Astrocyte of the hippocampus (primary cell): Measurements from ENCODE around the gene FGF14.
A peak's percentile ranks its signal among the peaks of the same experiment; 100 is the strongest.

Experiments used
- DNase-seq: peaks from one replicate; pipeline ENCODE4 v3.0.0; 2011; ENCODE audit warnings: low read depth, low spot score

The FGF14 gene

DNA sequence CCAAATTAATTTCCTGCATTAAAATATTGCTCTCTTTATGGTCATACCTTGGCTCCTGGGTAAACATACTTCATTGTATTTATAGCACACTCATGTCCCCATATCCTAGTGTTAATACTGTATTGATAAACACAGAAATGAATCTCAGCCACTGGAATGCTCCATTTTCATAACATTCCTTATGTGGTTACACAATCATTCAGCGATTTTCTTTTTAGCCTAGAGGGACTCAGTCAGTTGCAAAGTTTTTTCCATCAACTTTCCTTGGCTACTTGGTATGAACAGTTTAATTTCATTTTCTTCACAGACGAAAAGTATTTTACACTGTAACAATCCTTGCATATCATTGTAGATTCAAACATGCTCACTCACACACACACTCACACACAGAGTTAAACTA is 471.5 kb downstream of the FGF14 start:
- DNase-seq: no peak

DNA sequence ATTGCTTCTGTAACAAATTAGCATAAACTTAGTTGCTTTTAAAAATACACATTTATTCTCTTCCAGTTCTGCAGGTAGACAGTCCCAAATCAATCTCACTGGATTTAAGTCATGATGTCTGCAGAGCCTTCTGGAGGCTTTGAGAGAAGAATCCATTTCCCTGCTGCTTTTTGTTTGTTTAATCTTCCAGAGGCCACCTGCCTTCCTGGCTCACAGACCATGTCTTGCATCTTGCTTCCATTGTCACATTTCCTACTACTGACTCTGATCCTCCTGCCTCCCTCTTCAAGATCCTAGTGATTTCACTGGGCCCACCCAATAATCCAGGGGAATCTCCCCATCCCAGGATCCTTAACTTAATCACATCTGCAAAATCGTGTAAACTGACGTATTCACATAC is 476.1 kb downstream of the FGF14 start:
- no peak for DNase-seq

DNA sequence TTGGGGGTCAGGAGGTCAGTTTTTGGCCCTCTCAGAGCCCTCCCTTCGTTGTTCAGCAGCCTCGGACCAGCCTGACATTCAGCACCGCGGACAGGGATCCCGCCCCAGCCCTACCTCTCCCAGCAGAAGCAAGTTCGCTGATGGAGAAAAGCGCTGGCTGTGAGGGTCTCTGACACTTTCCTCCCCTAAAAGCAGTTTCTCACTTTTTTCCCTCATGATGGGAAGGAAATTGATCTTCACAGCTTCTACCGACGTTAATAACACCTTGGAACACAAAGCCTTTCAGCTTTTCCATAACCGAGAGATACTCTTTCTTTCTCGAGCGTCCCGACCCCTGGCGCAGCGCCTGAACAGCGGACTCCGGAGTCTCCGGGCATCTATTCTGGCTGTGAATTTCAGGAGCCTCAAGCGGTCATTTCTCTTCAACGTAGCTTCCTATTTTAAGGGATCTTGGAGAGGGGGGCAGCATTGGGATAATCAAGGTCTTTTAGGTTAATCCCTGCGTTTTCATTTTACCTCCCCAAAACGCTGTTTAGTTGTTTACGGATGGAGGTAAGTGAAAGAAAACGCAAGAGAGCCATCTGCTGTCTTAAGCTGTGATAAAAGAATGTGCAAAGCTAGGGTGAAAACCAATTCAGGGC is 482.2 kb downstream of the FGF14 start:
- peak; percentile 83 for DNase-seq

DNA sequence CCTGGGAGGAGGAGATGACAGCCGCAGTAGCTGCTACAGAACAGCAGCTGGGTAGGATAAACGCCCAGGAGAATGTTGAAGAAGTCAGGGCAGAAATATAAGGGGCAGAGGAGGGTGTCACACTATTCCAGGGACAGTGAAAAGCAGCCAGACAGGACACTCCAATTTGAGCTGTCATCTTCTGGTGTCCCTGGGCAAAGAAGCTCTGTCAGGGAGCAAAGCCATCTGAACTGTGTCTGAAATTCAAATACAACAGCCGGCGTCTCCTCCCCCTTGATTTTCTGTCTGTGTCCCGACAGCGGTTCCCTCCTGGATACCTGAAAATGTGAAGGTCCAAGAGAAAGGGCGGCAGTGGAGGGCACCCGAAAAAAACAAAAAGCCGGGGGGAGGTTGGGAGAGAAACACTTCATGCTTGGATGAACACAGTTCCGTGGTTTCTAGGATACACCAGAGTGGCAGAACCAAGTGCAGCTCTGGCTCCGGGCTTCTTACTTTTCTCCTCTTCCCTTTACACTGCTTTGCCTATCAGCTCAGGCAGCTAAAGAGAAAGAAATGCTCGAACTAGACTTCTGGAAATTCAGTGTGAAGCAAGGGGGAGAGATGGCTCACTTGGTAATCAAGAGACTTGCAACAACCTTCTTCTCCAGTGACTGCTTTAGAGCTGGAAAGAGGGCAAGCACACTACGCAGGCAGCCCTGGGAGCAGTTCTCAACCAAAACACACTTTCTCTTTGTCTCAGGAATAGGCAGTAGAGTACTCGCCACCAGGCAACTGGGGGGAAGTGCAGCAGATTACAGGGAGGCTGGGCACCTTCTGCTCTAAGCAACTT is 483.8 kb downstream of the FGF14 start:
- no peak for DNase-seq

DNA sequence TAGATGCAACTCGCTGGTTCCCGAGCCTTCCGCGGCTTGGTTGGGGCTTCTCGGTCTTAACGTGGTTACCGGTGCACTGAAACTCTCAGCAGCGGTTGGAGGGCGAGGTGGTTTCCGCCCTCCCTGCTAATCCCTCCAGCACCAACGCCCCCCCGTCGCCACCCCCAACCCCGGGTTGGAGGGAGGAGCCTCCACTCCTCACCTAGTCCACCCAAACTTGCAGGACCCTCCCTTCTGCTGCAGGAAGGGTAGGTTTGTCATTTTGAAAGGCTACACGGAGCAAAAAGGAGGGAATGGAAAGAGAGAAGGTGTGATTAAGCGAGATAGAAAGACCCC is 484.4 kb downstream of the FGF14 start:
- no peak for DNase-seq

DNA sequence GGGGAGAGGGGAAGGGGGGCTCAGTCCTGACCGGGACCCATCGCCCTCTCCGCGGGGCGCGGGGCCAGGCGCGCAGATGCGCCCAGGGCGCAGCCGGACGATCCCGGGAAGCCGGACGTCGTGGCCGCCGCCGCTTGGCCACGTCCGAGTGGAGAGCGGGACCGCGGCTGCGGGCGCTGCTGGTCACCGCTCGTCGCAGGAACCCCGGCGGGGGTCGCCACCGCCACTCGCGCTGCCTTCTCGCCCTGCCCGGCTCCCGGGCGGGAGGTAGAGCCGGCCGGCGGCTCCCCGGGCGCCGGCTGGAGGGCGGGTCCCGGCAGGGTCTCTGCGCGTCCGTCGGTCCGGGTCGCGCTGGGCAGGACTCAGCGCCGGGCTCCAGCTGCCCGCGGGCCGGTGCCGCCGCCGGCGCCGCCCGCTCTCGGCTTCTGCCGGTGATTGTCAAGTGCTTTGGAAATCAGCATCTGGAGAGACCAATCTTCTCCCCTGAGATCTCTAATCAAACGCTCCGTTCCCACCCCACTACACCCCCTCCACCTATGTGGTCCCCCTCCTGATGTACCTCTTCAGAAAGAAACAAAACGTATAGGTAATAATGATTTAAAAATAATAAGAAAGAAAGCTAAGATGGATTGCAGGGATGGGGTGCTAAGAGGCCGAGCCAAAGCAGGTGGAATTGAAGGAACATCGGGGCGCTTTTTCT is 484.9 kb downstream of the FGF14 start:
- DNase-seq: peak; percentile 33

DNA sequence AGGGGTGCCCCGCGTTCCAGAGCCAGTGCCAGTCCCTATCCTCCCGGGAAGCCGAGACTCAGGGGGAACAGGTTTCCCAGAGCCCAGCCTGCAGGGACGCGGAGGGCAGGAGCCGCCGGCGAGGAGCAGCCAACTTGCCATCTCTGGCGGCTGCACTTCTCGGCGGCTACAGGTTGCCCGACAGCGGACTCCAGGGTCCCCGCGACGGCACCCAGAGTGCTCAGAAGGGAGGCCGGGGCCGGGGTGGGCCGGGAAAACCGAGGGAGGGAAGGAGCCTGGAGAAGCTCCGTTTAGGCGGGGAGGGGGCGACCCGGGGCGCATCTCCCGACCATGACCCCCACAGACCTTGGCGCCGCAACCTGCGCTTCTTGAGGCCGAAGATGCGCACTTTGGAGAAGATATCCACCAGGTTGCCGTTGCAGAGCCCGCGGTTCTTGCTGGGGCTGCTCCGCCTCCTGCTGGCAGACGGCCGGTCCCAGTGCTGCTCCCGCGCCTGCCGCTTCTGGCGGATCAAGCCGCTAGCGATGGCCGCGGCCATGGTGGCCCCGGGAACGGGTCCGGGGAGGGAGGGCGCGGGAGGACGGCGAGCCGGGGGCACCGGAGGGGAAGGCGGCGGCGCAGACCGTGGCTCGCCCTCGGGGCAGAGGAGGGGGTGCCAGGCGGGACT is 485.6 kb downstream of the FGF14 start:
- peak; percentile 69 for DNase-seq

DNA sequence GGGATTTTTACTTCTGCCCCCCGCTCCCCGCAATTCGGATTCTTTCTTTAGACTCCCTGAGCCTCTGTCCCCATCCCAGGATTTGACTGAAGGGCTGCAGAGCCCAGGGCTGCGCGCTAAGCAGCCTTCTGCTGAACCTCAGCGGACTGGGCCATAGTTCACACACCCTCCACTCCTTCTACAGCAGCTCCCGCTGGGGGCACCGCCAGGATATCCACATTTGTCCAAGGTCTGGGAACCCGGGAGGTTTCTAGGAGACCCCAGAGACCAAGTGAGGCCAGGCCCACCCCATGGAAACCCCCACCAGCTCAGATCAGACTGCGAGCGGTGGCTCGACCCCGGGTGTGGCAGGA is 486.1 kb downstream of the FGF14 start:
- peak; percentile 1 for DNase-seq

DNA sequence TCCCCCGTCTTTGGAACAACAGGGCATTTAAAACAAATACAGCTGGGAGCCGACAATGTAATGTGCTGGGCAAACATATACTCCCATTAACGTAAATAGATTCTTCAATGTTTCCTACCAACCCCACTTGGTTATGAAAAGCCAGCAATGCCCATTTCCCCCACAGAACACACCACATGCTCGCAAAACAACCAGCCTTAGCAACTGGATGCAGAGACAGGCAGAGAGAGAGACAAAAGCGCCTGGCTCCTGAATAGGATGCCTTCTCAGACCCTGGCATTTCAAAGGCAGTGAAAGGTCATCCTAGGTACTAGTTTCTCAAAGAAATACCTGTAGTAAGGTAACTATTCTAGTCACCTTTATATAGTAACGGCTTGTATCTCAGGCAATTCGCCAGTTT is 486.5 kb downstream of the FGF14 start:
- DNase-seq: no peak

DNA sequence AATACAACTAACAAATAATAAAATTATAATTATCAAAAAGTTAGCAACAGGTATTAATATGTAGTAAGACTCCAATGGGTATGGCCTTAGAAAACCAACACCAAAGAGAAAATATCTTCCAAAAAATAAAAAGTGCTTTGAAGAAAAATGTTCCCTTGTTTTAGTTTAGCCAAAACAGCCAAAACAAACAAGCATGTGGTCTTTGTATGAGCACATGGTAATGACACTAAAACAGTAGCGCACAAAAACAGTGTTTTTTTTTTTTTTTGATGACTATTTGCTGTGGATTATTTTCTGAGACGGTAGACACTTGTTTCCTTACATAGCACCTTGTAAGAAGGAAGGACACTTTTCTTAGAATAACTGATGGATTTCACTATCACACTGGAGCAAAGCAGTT is 490.1 kb downstream of the FGF14 start:
- no peak for DNase-seq

DNA sequence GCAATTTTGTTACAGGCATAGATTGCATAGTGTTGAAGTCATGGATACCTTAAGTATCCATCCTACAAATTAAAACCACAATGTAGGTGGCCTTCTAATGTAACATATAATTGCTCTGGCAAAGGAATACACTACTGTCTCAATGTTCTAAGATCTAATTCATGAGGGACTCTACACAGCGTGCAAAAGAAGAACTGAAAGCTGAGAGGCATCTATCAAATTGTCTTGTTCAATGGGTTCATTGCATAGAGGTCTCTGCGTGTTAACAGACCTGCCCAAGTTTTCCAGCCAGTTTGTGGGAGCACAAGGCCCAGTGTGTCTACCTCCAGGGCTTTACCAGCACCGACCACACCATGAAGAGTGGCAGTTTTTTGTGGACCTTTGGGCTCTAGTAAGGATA is 498.0 kb downstream of the FGF14 start:
- no peak for DNase-seq

DNA sequence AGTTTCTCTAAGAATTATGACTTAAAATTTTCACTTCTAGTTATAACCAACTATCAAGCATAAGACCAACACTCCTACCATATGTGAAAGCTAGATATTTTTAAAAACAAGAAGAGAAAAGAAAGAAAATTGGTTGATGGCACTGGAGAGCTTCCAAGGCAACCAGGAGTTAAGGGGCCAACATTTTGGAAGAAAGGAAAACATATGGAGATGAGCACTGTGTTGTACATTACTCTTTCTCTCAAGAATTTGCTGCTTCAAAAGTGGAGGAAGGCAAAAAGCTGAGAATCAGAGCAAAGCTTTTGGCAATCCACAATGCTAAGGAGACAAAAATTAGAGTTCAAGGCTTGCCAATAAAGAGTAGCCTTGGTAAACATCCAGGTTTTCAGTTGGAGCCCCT is 503.2 kb downstream of the FGF14 start:
- DNase-seq: no peak

DNA sequence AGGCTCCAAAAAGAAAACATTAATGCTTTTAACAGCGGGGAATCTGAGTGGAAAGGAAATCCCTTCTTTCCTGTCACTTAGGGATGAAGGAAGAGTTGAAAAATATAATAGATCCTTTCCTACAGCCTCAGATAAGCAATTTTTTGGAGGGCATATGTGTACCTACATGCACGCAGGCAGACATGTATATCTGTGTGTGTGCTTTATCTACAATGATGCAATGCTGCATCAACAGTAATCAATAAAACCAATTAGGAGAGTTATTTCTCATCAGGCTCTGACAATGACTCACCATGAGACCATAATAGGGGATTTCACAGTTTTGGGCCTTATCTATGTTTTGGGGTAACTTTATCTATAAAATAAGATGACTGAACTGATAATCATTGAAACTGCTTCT is 505.3 kb downstream of the FGF14 start:
- no peak for DNase-seq

DNA sequence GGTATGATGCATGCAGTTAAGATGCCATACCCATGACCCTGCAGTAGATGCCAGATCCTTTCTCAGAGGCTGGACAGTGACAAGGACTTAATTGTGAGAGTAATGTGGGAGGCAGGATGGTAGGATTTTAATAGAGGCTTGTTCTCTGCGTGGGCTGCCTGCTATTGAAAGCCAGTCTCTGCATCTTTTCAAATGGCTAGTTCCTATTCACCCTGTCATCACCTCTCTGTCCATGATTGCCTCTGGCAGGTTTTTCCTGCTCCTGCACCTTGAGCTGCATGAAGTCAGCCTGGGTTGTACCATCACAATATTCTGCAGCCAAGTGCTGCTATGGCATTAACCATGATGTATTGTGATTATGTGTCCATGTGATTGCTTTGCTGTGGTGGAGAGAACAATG is 508.8 kb downstream of the FGF14 start:
- DNase-seq: no peak

DNA sequence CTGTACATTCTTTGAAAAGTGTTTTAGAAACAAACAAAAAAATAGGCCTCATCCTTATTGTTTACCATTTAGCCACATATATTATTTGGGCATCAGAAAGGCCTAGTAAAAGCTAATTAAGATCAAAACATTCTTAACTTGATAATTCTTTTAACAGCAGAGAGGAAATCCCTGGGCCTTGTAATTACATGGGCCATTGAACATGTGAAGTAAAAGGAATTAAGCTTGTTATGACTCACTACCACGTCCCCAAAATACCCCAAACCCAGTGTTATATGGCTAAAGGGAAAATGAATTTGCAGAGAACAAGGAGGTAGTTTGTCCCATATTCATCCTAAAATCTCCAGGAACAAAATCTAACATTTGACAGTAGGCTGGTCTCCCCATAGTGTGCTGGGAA is 509.6 kb downstream of the FGF14 start:
- DNase-seq: peak; percentile 27

DNA sequence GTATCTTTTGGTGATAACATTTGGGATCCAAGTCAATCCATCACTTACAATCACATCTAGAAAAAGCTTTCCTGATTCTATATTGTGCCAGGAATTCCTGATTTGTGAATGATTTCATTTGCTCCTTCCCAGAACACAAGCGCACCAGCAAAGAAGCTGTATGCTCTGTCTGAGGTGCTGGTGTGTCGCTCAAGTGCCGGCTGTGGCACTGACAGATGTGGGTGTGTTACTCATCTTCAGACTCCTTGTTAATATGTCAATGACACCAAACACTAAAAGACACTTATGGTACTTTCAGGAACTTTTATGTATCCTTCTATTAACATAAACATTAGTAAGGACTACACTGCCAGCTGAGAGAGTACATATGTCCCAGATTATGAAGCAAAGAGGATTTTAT is 520.3 kb downstream of the FGF14 start:
- no peak for DNase-seq

DNA sequence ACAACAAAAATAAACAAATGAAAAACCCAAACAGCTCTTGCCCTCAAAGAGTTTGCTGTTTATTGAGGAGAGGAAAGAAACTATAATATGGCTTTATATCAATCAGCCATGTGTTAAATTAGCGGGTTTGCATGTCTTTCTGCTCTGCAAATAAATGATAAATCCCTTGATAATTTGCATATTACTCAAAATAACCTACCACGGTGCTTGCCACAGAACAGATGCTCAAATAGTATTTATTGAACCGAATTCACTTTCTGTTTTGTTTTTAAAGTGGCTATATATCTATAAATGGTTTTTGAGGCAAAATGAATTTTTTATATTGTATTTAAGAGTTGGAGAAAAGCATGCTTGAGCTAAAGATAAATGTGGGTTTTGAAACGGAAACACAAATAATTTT is 521.3 kb downstream of the FGF14 start:
- no peak for DNase-seq

DNA sequence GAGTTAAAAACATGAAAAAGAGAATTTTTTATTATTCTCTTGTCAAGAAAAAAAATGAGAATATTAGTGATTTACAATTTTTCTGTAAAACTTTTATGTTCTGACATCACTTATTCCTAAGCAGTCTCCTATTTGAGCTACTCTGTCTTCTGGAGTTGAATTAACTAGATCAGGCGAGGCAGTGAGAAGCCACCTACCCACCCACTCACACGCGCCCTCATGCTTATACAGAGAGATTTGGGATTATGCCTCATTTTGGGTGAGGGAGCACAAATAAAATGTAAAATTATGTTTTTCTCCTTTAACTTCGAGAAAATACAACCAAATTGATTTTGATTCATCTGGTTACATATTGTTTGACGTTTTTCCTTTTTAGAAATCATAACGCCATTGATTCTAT is 524.9 kb downstream of the FGF14 start:
- DNase-seq: no peak

DNA sequence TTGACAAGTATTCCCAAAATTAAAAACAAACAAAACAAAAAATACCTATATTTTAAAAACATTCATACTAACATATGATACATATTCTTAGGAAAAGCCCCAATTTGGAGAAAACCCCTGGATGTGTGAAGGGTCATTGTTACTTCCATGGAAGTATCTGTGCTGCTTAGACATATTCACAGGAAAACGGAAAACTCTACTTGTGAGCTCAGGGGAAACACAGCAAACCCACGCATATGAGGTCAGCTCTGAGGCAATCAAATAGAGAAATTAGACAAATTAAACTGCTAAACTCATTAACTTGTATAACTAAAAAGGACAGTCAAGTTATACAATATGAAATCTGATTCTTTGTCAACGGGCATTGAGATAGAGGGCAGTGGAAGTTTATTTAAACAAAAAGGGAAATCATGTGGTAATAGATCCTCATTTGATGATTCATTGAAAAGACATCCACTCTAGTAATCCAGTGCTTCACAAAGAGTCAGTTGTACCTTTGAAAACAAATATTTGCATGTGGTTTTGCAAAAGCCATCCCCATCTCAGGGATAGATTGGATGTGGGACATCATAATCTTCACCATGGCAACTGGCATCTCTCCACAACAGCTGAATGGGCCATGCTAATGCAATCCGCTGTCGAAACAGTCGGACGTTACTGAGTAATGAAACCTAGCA is 526.0 kb downstream of the FGF14 start:
- peak; percentile 95 for DNase-seq

DNA sequence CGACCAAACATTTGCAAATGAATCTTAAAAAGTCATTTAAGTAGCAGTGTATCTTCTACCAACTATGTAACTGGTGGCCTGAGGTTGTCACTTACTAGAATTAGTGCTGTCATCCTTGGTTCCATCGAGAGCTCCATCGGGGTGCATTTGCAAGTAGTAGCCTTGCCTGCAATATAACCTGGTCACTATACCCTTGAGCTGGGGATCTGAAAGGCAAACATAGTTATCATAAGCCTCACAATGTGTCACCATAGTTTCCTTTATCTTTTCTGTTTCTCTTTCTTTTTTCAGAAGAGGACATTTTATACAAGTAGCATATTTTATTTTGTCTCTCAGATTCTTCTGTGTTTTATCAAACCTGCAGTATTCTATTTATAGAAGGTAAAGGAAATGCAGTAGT is 526.8 kb downstream of the FGF14 start:
- no peak for DNase-seq

DNA sequence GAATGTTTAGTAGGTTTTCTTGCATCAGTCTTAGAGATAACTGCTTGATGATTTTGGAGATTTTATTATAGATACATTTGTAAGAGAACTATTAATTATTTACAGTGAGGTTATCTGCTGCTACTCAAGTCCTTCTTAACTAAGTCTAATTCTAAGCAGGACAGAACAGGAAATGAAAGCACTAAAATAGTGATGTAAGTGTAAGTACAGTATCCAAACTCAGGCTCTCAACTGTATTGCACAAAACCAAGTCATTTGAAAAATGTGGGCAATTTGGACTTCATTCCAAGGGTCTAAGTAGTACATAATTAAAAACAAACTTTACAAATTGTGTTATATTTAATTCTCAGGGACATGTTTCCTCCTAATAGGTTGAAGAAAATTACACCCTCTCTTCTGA is 532.3 kb downstream of the FGF14 start:
- DNase-seq: no peak
